Memory B cell (primary cell): ENCODE measurements around the gene NMRK2.
"Not testable (repeated sequence)": the region's sequence is repeated elsewhere in the genome, so short reads cannot be mapped to it uniquely, and the experiment has no call there.

ENCODE experiments used
- ATAC-seq: fragments of 150-1000 bp; cut with Tn5 transposase; 2 replicates; pipeline ENCODE4 v1.10.0; 2021; ENCODE audit warnings: low read depth, mild to moderate bottlenecking, moderate library complexity
- DNase-seq, 2 donors: peaks; one replicate each; pipeline ENCODE4 v3.0.0; 2022; ENCODE audit warnings: low spot score in 2 of 2
- H3K27ac Mint-ChIP-seq: one replicate; pipeline ENCODE4 v1.8.0; 2022; ENCODE audit warnings: mild to moderate bottlenecking, moderate library complexity, mixed read lengths
- H3K27me3 Mint-ChIP-seq: one replicate; pipeline ENCODE4 v1.8.0; 2022; ENCODE audit warnings: mixed read lengths
- H3K36me3 Mint-ChIP-seq: one replicate; pipeline ENCODE4 v1.8.0; 2022; ENCODE audit warnings: mild to moderate bottlenecking, mixed read lengths
- H3K4me1 Mint-ChIP-seq: one replicate; pipeline ENCODE4 v1.8.0; 2022; ENCODE audit warnings: mixed read lengths
- H3K4me3 Mint-ChIP-seq: one replicate; pipeline ENCODE4 v1.8.0; 2022; ENCODE audit warnings: mild to moderate bottlenecking, moderate library complexity, mixed read lengths
- H3K9me3 Mint-ChIP-seq: one replicate; pipeline ENCODE4 v1.8.0; 2022; ENCODE audit warnings: mixed read lengths

Gene NMRK2

DNA sequence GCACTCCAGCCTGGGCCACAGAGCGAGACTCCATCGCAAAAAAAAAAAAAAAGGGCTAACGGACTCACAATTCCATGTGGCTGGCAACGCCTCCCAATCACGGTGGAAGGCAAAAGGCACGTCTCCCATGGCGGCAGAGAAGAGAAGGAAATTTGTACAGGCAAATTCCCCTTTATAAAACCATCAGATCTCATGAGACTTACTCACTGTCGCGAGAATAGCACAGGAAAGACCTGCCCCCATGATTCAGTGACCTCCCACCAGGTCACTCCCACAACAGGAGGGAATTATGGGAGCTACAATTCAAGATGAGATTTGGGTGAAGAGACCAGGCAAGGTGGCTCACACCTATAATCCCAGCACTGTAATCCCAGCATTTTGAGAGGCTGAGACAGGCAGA, 18.7 kb upstream of the NMRK2 start:
- Mint-ChIP-seq H3K36me3 (no peaks in the 10 kb centered on the region), H3K27me3 (peaks cover 11% of the 10 kb centered on the region), H3K9me3 (peaks cover 2% of the 10 kb centered on the region), H3K27ac (no peak overlapping the region), H3K4me3 (no peak overlapping the region), H3K4me1 (no peaks in the 10 kb centered on the region)
- no peak for DNase-seq
- ATAC-seq, result no peak

- Mint-ChIP-seq H3K4me3 (no peak overlapping the region), H3K27me3 (peaks cover 13% of the 10 kb centered on the region), H3K36me3 (no peaks in the 10 kb centered on the region), H3K4me1 (no peaks in the 10 kb centered on the region), H3K27ac (no peak overlapping the region), H3K9me3 (peaks cover 2% of the 10 kb centered on the region)
- DNase-seq, result no peak
- ATAC-seq, result no peak
Observed at GRCh38 chr19:3916033-3916432, 16.8 kb upstream of the NMRK2 start.

DNA sequence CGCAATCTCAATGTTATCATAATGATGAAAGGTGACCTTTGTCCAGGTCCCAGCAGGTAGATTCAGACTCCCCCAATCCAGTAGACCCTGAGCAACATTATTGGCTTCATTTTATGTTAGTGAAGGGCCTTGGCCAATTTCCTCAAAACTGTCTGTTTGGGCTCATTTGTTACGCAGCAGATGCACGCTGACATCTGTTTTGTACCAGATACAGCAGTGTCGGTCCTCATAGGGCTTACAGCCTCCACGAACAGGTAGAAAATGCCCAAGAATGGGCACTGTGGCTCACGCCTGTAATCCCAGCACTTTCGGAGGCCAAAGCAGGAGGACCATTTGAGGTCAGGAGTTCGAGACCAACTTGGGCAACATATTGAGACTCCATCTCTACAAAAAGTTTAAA, 13.1 kb upstream of the NMRK2 start:
- Mint-ChIP-seq H3K36me3 (peaks cover 9% of the 10 kb centered on the region), H3K4me1 (no peaks in the 10 kb centered on the region), H3K27ac (no peak overlapping the region), H3K27me3 (peaks cover 20% of the 10 kb centered on the region), H3K4me3 (no peak overlapping the region), H3K9me3 (peaks cover 12% of the 10 kb centered on the region)
- no peak for ATAC-seq
- DNase-seq, result no peak

DNA sequence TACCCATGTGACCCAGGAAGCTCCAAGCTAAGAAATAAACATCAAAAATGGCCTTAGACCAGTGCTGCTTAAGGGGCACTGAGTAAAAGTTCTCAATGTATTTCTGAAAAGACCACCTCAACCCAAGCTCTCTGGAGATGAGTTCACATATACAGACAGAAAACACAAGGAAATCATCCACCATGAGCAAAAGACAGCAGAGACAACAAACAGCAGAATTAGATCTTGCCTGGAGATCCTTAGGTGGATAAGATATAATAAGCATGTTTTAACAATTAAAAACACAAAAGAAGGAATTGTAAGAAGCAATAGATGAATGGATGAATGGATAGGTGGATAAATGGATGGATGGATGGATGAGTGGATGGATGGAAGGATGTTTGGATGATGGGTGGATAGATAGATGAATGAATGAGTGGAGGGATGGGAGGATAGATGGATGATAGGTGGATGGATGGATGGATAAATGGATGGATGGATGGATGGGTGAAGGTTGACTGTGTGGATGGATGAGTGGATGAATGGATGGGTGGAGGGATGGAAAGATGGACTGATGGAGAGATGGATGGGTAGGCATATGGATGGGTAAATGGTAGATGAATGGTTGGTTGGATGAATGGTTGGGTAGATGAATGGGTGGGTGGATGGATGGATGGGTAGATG, 9.6 kb upstream of the NMRK2 start:
- H3K27ac Mint-ChIP-seq, result no peak overlapping the region
- ATAC-seq (no peak), DNase-seq (no peak)
- H3K4me3 Mint-ChIP-seq, result no peak overlapping the region
- H3K9me3 Mint-ChIP-seq, result peaks cover 10% of the 10 kb centered on the region
- no peaks in the 10 kb centered on the region for H3K4me1 Mint-ChIP-seq
- peaks cover 9% of the 10 kb centered on the region for H3K36me3 Mint-ChIP-seq
- H3K27me3 Mint-ChIP-seq, result peaks cover 14% of the 10 kb centered on the region

DNA sequence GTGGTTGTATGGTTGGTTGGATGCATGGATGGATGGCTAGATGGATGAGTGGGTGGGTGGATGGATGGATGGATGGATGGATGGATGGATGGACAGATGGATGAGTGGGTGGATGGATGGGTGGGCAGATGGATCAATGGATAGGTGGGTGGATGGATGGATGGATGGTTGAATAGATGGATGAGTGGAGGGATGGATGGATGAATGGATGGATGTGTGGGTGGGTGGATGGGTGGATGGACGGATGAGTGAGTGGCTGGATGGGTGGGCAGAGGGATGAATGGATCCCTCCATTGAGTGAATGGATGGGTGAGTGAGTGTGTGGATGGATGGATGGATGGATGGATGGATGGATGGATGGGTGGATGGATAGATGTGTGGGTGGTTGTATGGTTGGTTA, 9.0 kb upstream of the NMRK2 start:
- H3K27ac Mint-ChIP-seq, result no peak overlapping the region
- H3K27me3 Mint-ChIP-seq, result peaks cover 12% of the 10 kb centered on the region
- ATAC-seq, result no peak
- H3K4me3 Mint-ChIP-seq, result no peak overlapping the region
- H3K9me3 Mint-ChIP-seq, result peaks cover 10% of the 10 kb centered on the region
- peaks cover 9% of the 10 kb centered on the region for H3K36me3 Mint-ChIP-seq
- no peak for DNase-seq
- H3K4me1 Mint-ChIP-seq, result no peaks in the 10 kb centered on the region

DNA sequence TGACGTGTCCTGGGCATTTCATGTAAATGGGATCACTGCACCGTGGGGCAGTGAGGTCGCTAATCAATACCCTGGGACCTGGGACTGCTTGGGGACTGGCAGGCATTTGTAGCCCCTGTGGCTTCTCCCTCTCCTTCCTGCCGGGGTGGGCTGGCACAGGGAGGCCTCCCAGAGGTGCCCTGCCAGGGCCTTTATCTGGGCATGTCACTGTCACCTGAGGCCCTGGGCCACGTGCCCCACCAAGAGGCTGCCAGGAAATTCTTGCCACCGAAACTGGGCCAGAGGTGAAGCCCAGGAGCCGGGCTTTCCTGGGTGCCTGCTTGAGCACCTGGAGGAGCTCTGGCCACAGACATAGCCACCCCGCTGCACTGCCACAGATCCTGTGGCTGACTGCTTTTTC, 1.8 kb upstream of the NMRK2 start:
- Mint-ChIP-seq H3K27ac (no peak overlapping the region), H3K9me3 (no peaks in the 10 kb centered on the region), H3K36me3 (no peaks in the 10 kb centered on the region), H3K27me3 (peaks cover 6% of the 10 kb centered on the region), H3K4me3 (no peak overlapping the region), H3K4me1 (no peaks in the 10 kb centered on the region)
- DNase-seq, result no peak
- ATAC-seq, result no peak

GRCh38 chr19:3936506-3937442, 3.9 kb downstream of the NMRK2 start:
- no peak for ATAC-seq
- DNase-seq, result no peak
- Mint-ChIP-seq H3K27me3 (peaks cover 8% of the 10 kb centered on the region), H3K4me3 (no peak overlapping the region), H3K36me3 (no peaks in the 10 kb centered on the region), H3K4me1 (no peaks in the 10 kb centered on the region), H3K27ac (no peak overlapping the region), H3K9me3 (no peaks in the 10 kb centered on the region)

DNA sequence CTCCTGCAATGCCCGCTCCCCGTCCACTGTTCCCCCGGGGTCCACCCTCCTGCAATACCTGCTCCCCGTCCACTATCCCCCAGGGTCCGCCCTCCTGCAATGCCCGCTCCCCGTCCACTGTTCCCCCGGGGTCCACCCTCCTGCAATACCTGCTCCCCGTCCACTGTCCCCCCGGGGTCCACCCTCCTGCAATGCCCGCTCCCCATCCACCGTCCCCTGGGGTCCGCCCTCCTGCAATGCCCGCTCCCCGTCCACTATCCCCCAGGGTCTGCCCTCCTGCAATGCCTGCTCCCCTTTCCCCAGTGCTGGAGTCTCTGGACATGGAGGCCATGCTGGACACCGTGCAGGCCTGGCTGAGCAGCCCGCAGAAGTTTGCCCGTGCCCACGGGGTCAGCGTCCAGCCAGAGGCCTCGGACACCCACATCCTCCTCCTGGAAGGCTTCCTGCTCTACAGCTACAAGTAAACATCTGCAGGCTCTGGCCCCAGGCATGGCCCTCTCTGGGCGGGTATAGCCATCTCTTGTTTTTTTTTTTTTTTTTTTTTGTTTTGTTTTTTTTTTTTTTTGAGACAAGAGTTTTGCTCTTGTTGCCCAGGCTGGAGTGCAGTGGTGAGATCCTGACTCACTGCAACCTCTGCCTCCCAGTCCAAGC, 5.6 kb downstream of the NMRK2 start:
- H3K9me3 Mint-ChIP-seq, H3K27me3 Mint-ChIP-seq, DNase-seq, H3K4me1 Mint-ChIP-seq, H3K27ac Mint-ChIP-seq, H3K4me3 Mint-ChIP-seq, H3K36me3 Mint-ChIP-seq, ATAC-seq: not testable (repeated sequence)

GRCh38 chr19:3942790-3943409, 10.0 kb downstream of the NMRK2 start:
- Mint-ChIP-seq H3K36me3 (peaks cover 2% of the 10 kb centered on the region), H3K4me3 (no peak overlapping the region), H3K27me3 (peaks cover 14% of the 10 kb centered on the region), H3K27ac (no peak overlapping the region), H3K9me3 (no peaks in the 10 kb centered on the region), H3K4me1 (peaks cover 2% of the 10 kb centered on the region)
- DNase-seq (no peak), ATAC-seq (no peak)

GRCh38 chr19:3944018-3944721, 11.3 kb downstream of the NMRK2 start:
- peaks cover 2% of the 10 kb centered on the region for H3K4me1 Mint-ChIP-seq
- ATAC-seq, result no peak
- peaks cover 2% of the 10 kb centered on the region for H3K36me3 Mint-ChIP-seq
- H3K27ac Mint-ChIP-seq, result no peak overlapping the region
- DNase-seq, result no peak
- no peak overlapping the region for H3K4me3 Mint-ChIP-seq
- H3K27me3 Mint-ChIP-seq, result peaks cover 11% of the 10 kb centered on the region
- no peaks in the 10 kb centered on the region for H3K9me3 Mint-ChIP-seq

DNA sequence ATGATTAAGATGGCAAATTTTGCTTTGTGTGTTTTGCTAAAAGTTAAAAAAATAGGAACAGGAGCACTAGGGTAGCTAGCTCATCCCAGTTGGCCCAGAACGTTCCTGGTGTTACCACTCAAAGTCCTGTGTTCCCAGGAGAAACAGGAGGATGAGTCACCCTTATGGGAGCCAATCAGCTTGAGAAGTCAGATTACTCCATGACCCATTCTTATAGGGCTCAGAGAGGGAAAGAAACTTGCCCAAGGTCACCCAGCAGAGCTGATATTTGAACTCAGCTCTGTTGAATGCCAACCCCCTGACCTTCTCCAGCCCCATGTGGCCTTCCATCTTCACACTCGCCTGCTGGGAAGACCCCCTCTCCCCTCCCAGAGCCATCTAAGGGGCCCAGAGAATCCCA, 13.0 kb downstream of the NMRK2 start:
- Mint-ChIP-seq H3K4me3 (no peak overlapping the region), H3K4me1 (peaks cover 3% of the 10 kb centered on the region), H3K27ac (no peak overlapping the region), H3K36me3 (peaks cover 2% of the 10 kb centered on the region), H3K9me3 (no peaks in the 10 kb centered on the region), H3K27me3 (peaks cover 11% of the 10 kb centered on the region)
- ATAC-seq (no peak), DNase-seq (no peak)

DNA sequence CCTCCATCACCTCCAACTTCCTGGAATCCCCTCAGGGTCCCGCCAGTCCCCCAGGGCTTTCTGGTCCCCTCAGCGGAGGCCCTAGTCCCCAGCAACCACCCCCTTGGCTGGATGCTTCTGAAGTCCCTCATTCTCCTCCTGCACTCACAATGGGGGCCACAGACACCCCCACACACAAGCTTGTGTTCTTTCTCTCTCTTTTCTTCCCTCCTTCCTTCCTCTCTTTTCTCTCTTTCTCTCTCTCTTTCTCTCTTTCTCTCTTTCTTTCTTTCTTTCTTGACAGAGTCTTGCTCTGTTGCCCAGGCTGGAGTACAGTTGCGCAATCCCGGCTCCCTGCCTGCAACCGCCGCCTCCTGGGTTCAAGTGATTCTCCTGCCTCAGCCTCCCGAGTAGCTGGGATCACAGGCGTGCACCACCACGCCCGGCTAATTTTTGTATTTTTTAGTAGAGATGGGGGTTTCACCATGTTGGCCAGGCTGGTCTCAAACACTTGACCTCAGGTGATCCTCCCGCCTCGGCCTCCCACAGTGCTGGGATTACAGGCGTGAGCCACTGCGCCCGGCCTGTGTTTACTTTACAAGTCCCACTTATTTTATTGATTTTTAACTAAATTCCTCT, 14.6 kb downstream of the NMRK2 start:
- not testable (repeated sequence) for H3K27ac Mint-ChIP-seq, H3K36me3 Mint-ChIP-seq, ATAC-seq

DNA sequence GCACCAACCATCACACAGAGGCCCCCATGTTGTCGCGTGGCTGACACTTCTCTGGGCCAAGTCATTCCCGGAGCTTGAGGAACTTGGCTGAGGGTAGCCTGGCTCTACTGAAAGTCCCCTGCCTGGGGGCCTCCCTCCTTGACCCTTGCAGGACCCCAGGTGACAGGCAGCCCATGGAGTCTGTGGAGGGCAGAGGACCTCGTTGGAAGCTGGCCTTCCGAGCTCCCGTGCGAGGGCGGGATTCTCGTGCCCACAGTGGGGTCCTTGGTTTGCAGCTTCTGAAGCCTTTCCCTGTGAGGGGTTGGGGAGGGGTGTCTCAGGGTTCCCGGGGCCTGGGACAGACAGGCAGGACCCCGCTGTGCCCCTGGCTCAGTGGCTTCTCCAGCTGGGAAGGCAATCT, 16.4 kb downstream of the NMRK2 start:
- Mint-ChIP-seq H3K27ac (no peak overlapping the region), H3K27me3 (peaks cover 9% of the 10 kb centered on the region), H3K4me1 (peaks cover 3% of the 10 kb centered on the region), H3K4me3 (no peak overlapping the region), H3K9me3 (no peaks in the 10 kb centered on the region), H3K36me3 (peaks cover 2% of the 10 kb centered on the region)
- DNase-seq (no peak), ATAC-seq (no peak)

More for the DNA sequence above, 14.6 kb downstream of the NMRK2 start:
- H3K4me1 Mint-ChIP-seq, DNase-seq, H3K27me3 Mint-ChIP-seq, H3K4me3 Mint-ChIP-seq, H3K9me3 Mint-ChIP-seq: not testable (repeated sequence)
